Mucosa of rectum (tissue), 2 donors: ENCODE results near the gene KCNA3.

Experiments
- H3K27ac ChIP-seq, 2 donors: one replicate each; pipeline ENCODE4 v1.7.0; 2013; ENCODE audit warnings: inconsistent platforms in 2 of 2, low read depth in 2 of 2, low read length in 2 of 2
- H3K27me3 ChIP-seq, 2 donors: one replicate each; pipeline ENCODE4 v1.7.0; 2013; ENCODE audit warnings: low read length in 2 of 2; ENCODE audit not compliant: control insufficient read depth in 2 of 2, insufficient read depth in 2 of 2
- H3K36me3 ChIP-seq, 2 donors: one replicate each; pipeline ENCODE4 v1.7.0; 2013; ENCODE audit warnings: low read length in 2 of 2; ENCODE audit not compliant: control insufficient read depth in 2 of 2, insufficient read depth in 2 of 2
- H3K4me1 ChIP-seq, 2 donors: one replicate each; pipeline ENCODE4 v1.7.0; 2013; ENCODE audit warnings: low read length in 2 of 2, mild to moderate bottlenecking in 1 of 2; ENCODE audit not compliant: control insufficient read depth in 2 of 2, insufficient read depth in 2 of 2
- H3K4me3 ChIP-seq, 2 donors: one replicate each; pipeline ENCODE4 v1.7.0; 2013; ENCODE audit warnings: low read length in 2 of 2
- H3K9ac ChIP-seq, 2 donors: one replicate each; pipeline ENCODE4 v1.7.0; 2013; ENCODE audit warnings: low read length in 2 of 2, low read depth in 1 of 2, mild to moderate bottlenecking in 1 of 2
- H3K9me3 ChIP-seq, 2 donors: one replicate each; pipeline ENCODE4 v1.7.0; 2013; ENCODE audit warnings: low read length in 2 of 2; ENCODE audit not compliant: control insufficient read depth in 2 of 2
- donor health status: healthy.
- donor health status: Normal muscosa, but diverticular disease.

The KCNA3 gene

DNA sequence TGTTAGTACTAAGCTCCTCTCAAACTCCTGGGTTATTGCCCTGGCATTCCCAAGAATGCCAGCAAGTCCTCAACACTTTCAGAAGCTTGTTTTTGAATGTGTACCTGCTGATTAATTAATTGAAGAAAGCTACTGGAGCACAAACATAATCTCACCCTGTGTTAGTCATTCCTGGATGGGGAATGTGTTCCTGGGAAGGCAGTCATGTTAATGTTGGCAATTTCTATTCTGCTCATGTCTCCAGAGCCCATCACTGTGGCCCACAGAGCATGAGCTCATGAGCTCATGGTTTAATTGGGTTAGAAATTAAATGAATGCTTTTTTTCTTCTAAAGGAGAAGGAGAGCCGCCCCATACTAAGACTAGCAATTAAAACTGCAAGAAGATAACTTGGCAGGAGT, 31.9 kb upstream of the KCNA3 start:
- Histone ChIP-seq H3K9me3 (no peaks in the 10 kb centered on the region), H3K27ac (no peak overlapping the region), H3K4me1 (no peaks in the 10 kb centered on the region), H3K36me3 (no peaks in the 10 kb centered on the region), H3K4me3 (no peak overlapping the region), H3K27me3 (no peaks in the 10 kb centered on the region), H3K9ac (no peak overlapping the region)

DNA sequence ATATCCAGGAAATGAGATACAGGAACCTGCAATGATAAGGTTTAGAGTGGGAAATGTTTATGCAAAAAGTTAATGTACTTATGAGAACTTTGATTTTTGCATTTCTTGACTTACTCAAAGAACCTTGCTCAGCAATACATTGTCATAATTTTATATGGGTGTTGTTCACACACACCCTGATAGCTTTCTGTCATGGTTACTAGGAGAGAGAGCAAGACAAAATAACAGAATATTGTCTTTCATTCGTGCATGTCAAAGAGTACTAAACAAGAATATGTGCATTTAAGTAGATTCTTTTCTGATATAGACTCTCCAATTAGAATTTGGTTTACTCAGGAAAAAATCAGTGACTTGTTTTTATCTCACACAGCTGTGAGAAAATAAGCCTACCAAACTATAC, 27.5 kb upstream of the KCNA3 start:
- Histone ChIP-seq H3K27ac (no peak overlapping the region), H3K4me1 (no peaks in the 10 kb centered on the region), H3K4me3 (no peak overlapping the region)

DNA sequence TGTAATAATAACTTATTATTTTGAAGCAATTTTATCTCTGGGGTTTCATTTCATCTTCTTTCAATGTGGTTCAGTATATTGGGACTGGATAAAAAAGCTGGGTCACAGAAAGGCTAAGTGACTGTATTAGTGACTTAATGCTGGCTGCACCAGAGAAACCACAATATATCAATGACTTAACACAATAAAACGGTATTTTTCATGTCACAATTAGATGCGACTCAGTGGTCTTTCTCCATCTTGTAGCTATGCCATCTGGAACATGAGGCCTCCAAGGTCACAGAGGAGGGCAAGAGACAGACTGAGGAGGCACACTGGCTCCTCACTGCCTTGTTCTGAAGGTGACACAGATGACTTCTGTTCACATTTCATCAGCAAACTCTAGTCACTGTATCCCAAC, 26.0 kb upstream of the KCNA3 start:
- H3K27ac ChIP-seq = no peak overlapping the region
- H3K9me3 ChIP-seq = no peaks in the 10 kb centered on the region
- no peaks in the 10 kb centered on the region for H3K36me3 ChIP-seq
- no peaks in the 10 kb centered on the region for H3K4me1 ChIP-seq
- no peak overlapping the region for H3K9ac ChIP-seq
- H3K27me3 ChIP-seq = no peaks in the 10 kb centered on the region
- H3K4me3 ChIP-seq = no peak overlapping the region

More for the DNA sequence above, 27.5 kb upstream of the KCNA3 start:
- H3K9ac ChIP-seq = no peak overlapping the region
- H3K27me3 ChIP-seq = no peaks in the 10 kb centered on the region
- H3K9me3 ChIP-seq = no peaks in the 10 kb centered on the region
- no peaks in the 10 kb centered on the region for H3K36me3 ChIP-seq

DNA sequence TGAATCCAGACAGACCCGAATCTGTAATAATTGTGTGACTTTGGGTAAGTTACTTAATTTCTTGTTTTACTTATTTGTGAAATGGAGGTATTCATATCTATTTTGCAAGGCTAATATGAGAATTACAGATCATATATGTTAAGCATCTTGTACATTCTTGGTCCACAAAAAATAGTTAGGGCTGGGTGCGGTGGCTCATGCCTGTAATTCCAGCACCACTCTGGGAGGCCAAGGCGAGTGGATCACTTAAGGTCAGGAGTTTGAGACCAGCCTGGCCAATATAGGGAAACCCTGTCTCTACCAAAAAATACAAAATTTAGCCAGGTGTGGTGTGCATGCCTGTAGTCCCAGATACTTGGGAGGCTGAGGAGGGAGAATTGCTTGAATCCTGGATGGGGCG, 22.9 kb upstream of the KCNA3 start:
- Histone ChIP-seq H3K4me3 (no peak overlapping the region), H3K4me1 (no peaks in the 10 kb centered on the region), H3K27ac (no peak overlapping the region), H3K9ac (no peak overlapping the region), H3K9me3 (no peaks in the 10 kb centered on the region), H3K27me3 (no peaks in the 10 kb centered on the region), H3K36me3 (no peaks in the 10 kb centered on the region)

DNA sequence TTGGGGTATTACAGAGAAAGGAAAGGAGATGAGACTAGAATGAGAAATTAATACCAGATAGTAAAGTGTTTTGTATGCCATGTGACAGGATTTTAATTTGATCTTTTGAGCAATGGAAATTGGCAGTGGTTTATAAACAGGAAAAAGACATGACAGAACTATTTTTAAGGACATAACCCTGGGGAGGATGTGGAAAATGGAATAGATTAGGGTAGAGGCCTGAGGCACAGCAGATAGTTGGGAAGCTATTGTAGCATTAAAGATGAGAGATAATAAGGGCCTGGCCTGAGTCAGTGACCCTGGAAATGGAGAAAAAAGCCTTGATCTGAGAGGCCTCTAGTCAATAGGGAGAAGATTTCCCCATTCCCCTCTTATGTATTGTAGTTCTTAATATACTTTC, 22.1 kb upstream of the KCNA3 start:
- Histone ChIP-seq H3K27me3 (no peaks in the 10 kb centered on the region), H3K4me3 (no peak overlapping the region), H3K9me3 (no peaks in the 10 kb centered on the region), H3K4me1 (no peaks in the 10 kb centered on the region), H3K27ac (no peak overlapping the region), H3K36me3 (no peaks in the 10 kb centered on the region), H3K9ac (no peak overlapping the region)

DNA sequence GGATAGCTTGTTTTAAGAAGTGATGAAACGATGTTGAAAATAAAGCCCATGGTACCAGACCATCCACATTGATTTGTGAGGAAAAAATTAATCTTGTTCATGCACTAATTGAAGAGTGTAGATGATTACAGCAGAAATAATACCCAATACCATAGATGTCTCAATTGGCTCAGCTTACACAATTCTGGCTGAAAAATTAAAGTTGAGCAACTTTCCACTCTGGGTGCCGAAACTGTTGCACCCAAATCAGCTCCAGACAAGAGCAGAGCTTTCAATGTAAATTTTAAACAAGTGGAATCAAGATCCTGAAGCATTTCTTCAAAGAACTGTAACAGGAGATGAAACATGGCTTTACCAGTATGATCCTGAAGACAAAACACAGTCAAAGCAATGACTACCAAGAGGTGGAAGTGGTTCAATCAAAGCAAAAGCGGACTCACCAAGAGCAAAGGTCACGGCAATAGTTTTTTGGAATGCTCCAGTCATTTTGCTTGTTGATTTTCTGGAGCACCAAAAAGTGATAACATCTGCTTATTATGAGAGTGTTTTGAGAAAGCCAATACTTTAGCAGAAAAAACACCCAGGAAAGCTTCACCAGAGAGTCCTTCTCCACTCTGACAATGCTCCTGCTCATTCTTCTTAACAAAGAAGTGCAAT, 16.1 kb upstream of the KCNA3 start:
- Histone ChIP-seq H3K4me3 (no peak overlapping the region), H3K9ac (no peak overlapping the region), H3K27me3 (no peaks in the 10 kb centered on the region), H3K4me1 (no peaks in the 10 kb centered on the region), H3K9me3 (no peaks in the 10 kb centered on the region), H3K36me3 (no peaks in the 10 kb centered on the region), H3K27ac (no peak overlapping the region)

DNA sequence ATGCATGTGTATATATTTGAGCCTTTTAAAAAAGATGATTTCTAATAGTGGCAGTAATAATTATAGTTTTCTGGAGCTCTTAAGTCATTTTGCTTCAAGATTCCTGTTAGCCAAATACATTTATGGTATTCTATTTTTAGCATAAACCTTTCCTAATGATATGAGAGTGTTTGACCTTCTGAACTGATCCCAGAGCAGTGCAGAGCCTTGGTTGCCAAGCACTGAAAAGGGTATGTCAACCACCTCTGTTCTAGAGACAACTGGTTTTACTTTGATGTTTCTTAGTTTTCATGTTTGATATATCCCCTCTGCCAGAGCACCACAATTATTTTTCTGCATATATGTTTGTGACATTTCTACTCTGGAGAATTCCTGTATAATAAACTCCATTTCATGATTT, 15.1 kb upstream of the KCNA3 start:
- H3K4me3 ChIP-seq = no peak overlapping the region
- H3K9me3 ChIP-seq = no peaks in the 10 kb centered on the region
- no peak overlapping the region for H3K9ac ChIP-seq
- no peak overlapping the region for H3K27ac ChIP-seq
- no peaks in the 10 kb centered on the region for H3K4me1 ChIP-seq
- H3K27me3 ChIP-seq = no peaks in the 10 kb centered on the region
- no peaks in the 10 kb centered on the region for H3K36me3 ChIP-seq

DNA sequence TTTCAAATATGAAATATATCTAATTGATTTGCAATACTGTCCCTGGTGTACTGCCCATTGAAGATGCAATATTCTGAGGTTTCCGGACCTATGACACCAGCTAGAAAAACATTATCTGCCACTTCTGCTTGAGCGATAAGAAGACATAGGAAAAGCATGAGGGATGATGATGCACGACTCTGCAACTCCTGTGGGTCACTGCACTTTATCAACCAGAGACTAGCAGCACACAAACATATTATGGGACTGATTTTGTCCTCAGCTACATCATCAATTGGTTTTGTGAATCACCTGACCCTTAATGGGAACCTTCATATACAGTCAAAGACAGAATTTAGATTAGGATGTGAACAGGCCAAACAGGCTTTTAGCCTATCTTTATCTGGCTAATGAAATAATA, 13.8 kb upstream of the KCNA3 start:
- Histone ChIP-seq H3K9ac (no peak overlapping the region), H3K36me3 (no peaks in the 10 kb centered on the region), H3K9me3 (no peaks in the 10 kb centered on the region), H3K27ac (no peak overlapping the region), H3K27me3 (no peaks in the 10 kb centered on the region), H3K4me1 (no peaks in the 10 kb centered on the region), H3K4me3 (no peak overlapping the region)

DNA sequence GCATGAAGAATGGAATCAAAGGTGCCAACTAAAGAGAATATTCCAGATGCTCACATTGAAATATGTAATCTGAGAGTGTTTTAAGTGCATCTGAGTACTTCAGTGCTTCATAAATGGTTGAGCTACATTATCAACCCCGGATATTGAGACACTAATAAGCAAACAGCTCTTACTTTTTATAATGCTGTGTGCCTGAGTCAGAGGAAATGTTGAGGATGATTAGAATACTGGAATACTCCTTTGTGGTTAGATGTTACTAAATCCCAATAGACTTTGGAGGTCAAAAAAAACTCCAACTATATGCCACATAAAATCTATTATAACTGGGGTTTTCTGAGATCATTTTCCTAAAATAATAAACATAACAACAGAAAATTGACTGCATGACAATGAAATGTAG, 12.5 kb upstream of the KCNA3 start:
- Histone ChIP-seq H3K9me3 (no peaks in the 10 kb centered on the region), H3K4me1 (no peaks in the 10 kb centered on the region), H3K36me3 (no peaks in the 10 kb centered on the region), H3K27me3 (no peaks in the 10 kb centered on the region), H3K9ac (no peak overlapping the region), H3K27ac (no peak overlapping the region), H3K4me3 (no peak overlapping the region)

DNA sequence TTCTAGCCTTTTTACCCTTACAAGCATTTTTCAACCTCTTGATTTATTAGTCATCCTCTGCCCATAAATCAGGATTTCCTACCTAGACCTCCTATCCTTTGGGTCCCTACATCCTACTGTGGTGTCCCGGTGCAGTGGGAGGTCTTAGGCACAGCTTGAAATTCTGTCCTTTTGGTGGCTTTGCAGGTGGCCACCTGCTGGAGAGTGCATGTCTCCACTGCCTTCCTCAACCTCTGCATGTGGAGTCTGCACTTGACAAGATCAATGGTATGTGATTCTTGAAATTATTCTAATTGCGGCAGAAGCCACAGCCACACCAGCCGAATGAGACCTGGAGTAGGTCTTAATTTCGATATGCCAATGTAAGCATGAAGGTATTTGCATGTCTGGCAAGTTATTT, 11.4 kb upstream of the KCNA3 start:
- H3K36me3 ChIP-seq = no peaks in the 10 kb centered on the region
- H3K4me1 ChIP-seq = no peaks in the 10 kb centered on the region
- no peaks in the 10 kb centered on the region for H3K27me3 ChIP-seq
- H3K9me3 ChIP-seq = no peaks in the 10 kb centered on the region
- no peak overlapping the region for H3K4me3 ChIP-seq
- H3K9ac ChIP-seq = no peak overlapping the region
- no peak overlapping the region for H3K27ac ChIP-seq

DNA sequence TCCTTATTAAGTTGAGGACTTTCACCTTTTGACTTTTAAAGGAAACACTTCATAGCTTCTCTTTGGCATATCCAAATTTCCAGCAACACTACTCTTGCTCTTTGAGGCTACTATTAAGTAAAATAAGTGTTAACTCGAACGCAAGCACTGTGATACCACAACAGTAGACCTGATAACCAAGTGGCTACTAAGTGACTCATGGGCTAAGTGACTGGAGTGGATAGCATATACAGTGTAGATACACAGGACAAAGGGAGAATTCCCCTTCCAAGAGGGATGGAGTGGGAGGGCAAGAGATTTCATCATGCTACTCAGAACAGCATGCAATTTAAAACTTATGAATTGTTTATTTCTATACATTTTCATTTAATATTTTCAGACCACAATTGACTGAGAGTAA, 9.8 kb upstream of the KCNA3 start:
- H3K4me1 ChIP-seq = no peaks in the 10 kb centered on the region
- H3K27ac ChIP-seq = no peak overlapping the region
- no peaks in the 10 kb centered on the region for H3K9me3 ChIP-seq
- no peaks in the 10 kb centered on the region for H3K27me3 ChIP-seq
- no peak overlapping the region for H3K4me3 ChIP-seq
- no peaks in the 10 kb centered on the region for H3K36me3 ChIP-seq
- no peak overlapping the region for H3K9ac ChIP-seq
